Heart right ventricle (tissue), 16 donors: ENCODE measurements around the gene JMJD7. TPM values are rescaled to one million over a fixed set of nuclear protein-coding genes. Genes with fewer than 3 reads are reported as not detected.

ENCODE experiments used
- ATAC-seq, 8 donors: fragments of 200-7000 bp; cut with Tn5 transposase; one replicate each; pipeline ENCODE4 v1.9.1; 2020; ENCODE audit warnings: mild to moderate bottlenecking in 8 of 8, moderate library complexity in 8 of 8, moderate number of reproducible peaks in 1 of 8
- DNase-seq, 2 donors: peaks; one replicate each; pipeline ENCODE4 v3.0.0-alpha.2; 2020
- H3K27ac ChIP-seq, 10 donors: fragments of 200-600 bp; sonication (generic) in 2 of 10; one replicate each; pipeline versions ENCODE4 v1.5.0 to v1.8.0; 2020 to 2022; ENCODE audit warnings: mild to moderate bottlenecking in 3 of 10
- H3K27me3 ChIP-seq, 7 donors: fragments of 200-600 bp; one replicate each; pipeline ENCODE4 v1.8.0; 2021 to 2022; ENCODE audit warnings: mild to moderate bottlenecking in 2 of 7
- H3K36me3 ChIP-seq, 9 donors: fragments of 200-600 bp; sonication (generic) in 1 of 9; one replicate each; pipeline versions ENCODE4 v1.5.0 to v1.8.0; 2020 to 2022; ENCODE audit warnings: mild to moderate bottlenecking in 2 of 9
- H3K4me1 ChIP-seq, 9 donors: fragments of 200-600 bp; sonication (generic) in 1 of 9; one replicate each; pipeline versions ENCODE4 v1.5.0 to v1.8.0; 2020 to 2022; ENCODE audit warnings: mild to moderate bottlenecking in 4 of 9
- H3K4me3 ChIP-seq, 10 donors: fragments of 200-600 bp; sonication (generic) in 2 of 10; one replicate each; pipeline versions ENCODE4 v1.5.0 to v1.8.0; 2020 to 2022; ENCODE audit warnings: mild to moderate bottlenecking in 7 of 10, moderate library complexity in 2 of 10
- H3K9me3 ChIP-seq, 11 donors: fragments of 200-600 bp in 10 of 11; sonication (generic) in 2 of 11; one replicate each; pipeline versions ENCODE4 v1.5.0 to v1.8.0; 2013 to 2022; ENCODE audit warnings: mild to moderate bottlenecking in 2 of 11, control low read depth in 1 of 11, moderate library complexity in 1 of 11
- CTCF ChIP-seq, 9 donors: fragments of 200-600 bp; sonication (generic) in 2 of 9; IDR thresholded peaks; one replicate each; pipeline versions ENCODE4 v1.5.0 to v1.8.0; 2021 to 2022; ENCODE audit warnings: antibody characterized with exemption in 9 of 9, mild to moderate bottlenecking in 5 of 9, moderate library complexity in 1 of 9
- WGBS, 2 donors: extraction: QIAGEN DNeasy Blood & Tissue Kit; methylation state at CpG; one replicate each; pipeline ENCODE4 v1.1.7; 2013; ENCODE audit warnings: inconsistent platforms in 1 of 2; 5-methylcytosine and 5-hydroxymethylcytosine counted together
- intact Hi-C, 10 donors: fragments of 100-400 bp; cut with DNase I; formaldehyde crosslinking; loops; one replicate each; pipeline versions ENCODE4 v1.11.1 to v1.14.2; 2022
- long read RNA-seq, 3 donors: library from polyadenylated mRNA; unstranded; transcript quantifications; one replicate each; pipeline ENCODE4 v2.0.0, GENCODE V29; 2020 to 2021
- polyA plus RNA-seq, 2 donors: library from polyadenylated mRNA; stranded (reverse); fragments of 200-250 nt; gene quantifications; one replicate each; pipeline ENCODE4 v1.2.3, GENCODE V29; 2013
- total RNA-seq, 10 donors: library from RNA; stranded (reverse); fragmentation: NEBNext Ultra II Directional in 3 of 10; extraction: Animal tissue kit (Norgen Biotek cat#: 25700) in 3 of 10; gene quantifications; one replicate each; pipeline versions ENCODE4 v1.2.1 to v1.2.4, GENCODE V29; 2021 to 2023
- donor health status: Arrhythmogenic right ventricular cardiomyopathy.
- donor health status: ischemic (EF 13 %, LVEDD 7.1; RV severe dilation, severe dysfunction).
- donor health status: healthy with polysubstance abuse.
- donor health status: DM: no; HTN: yes; CAD: no.
- donor health status: DM: no; HTN: no; CAD: no.
- donor health status: ischemic (EF 25% LVEDD 6.9; RV normal size, moderate dysfunction).
- donor health status: ischemic (EF 25% LVEDD 5.7; RV mildly dilated, moderate dysfunction).
- donor health status: healthy.
- donor health status: DM: yes; HTN: yes; CAD: no.
- donor health status: Ischemic cardiomyopathy.
- donor health status: ischemic (EF 35%, LVEDD 5.7; RV mildly dilated, moderate dysfunction).
- donor health status: nonischemic (EF 11% LVEDD 7.7; RV severe dilation, severe dysfunction).
- donor health status: DM: yes; HTN: yes; CAD: no.
- donor health status: PGD.
- donor health status: ischemic (EF 29% LVEDD 5.4; RV normal size, mild dysfunction).
- donor health status: nonischemic (EF 23%, LVEDD 6.1; RV moderate dilation, normal function).

JMJD7 gene
- total RNA-seq (10 to 100 TPM; 11.0 to 20.9 (median 12.9) TPM), polyA plus RNA-seq (10 to 100 TPM in 1 of 2 donors, 1 to 10 TPM in 1; 8.6 to 23.0 TPM)
- long read RNA-seq, donor 1, transcript JMJD7-201 (8 exons, 1,416 nt) = major isoform, 20 of 34 reads
- long read RNA-seq, donor 1, partial matches to known transcripts = 13 of 34 reads
- long read RNA-seq, donor 1, other reads (novel, unspliced or antisense) = 1 of 34 reads
- long read RNA-seq, donor 2, transcript JMJD7-201 (8 exons, 1,416 nt) = major isoform, 10 of 22 reads
- long read RNA-seq, donor 2, partial matches to known transcripts = 10 of 22 reads
- long read RNA-seq, donor 2, other reads (novel, unspliced or antisense) = 2 of 22 reads
- long read RNA-seq, donor 3, transcript JMJD7-201 (8 exons, 1,416 nt) = major isoform, 28 of 31 reads
- long read RNA-seq, donor 3, partial matches to known transcripts = 3 of 31 reads
- long read RNA-seq, donor 3, other reads (novel, unspliced or antisense) = 0 of 31 reads

GRCh38 chr15:41827880-41828806 is at the start of gene JMJD7:
JMJD7 (plus strand) TSS chr15:41828092; CDS start chr15:41828125, 33 bp downstream.
- peaks cover 0 to 39% (median 23%) of the 10 kb centered on the region in 9 donors for H3K4me1 ChIP-seq
- peaks cover 0 to 48% (median 0%) of the 10 kb centered on the region in 9 donors for H3K36me3 ChIP-seq
- H3K9me3 ChIP-seq = no peaks in the 10 kb centered on the region
- H3K27me3 ChIP-seq = no peaks in the 10 kb centered on the region
- H3K27ac ChIP-seq = peak within 1 kb of the TSS; percentile 50 to 94 (median 90)
- intact Hi-C loops = loop anchor here in 5 of 10 donors (5.0 to 10.0 kb wide), 6 partner anchors 56 to 159 kb away; partner anchors contain the start of genes EHD4 (in 5 of the 5), MAPKBP1 (in 1 of the 5) and SPTBN5 (in 1 of the 5)
- WGBS, 2 donors = 1% methylated on average over 52 to 66 of the region's 66 CpGs
- DNase-seq = peak; percentile 96 to 97
- no peak for TF ChIP-seq CTCF (IDR thresholded peaks at IDR 0.05)
- H3K4me3 ChIP-seq = peak within 1 kb of the TSS; percentile 60 to 94 (median 73)
- peak; percentile 96 to 98 (median 97) for ATAC-seq

GRCh38 chr15:41778521-41778920 is 49.4 kb upstream of the JMJD7 start:
- WGBS, 2 donors = 85 to 91% methylated on average over 1 of the region's 1 CpG
- no peak for TF ChIP-seq CTCF (IDR thresholded peaks at IDR 0.05)
- no peak for ATAC-seq
- H3K27me3 ChIP-seq = no peaks in the 10 kb centered on the region
- H3K4me1 ChIP-seq = peaks cover 10 to 67% (median 50%) of the 10 kb centered on the region in 9 donors
- intact Hi-C loops = loop anchor here in 1 of 10 donors (10.0 kb wide), 2 partner anchors 116 to 196 kb away; partner anchors contain the start of genes EHD4 and SPTBN5
- no peak overlapping the region for H3K4me3 ChIP-seq
- H3K36me3 ChIP-seq = peaks cover 0 to 3% (median 0%) of the 10 kb centered on the region in 9 donors
- no peak for DNase-seq
- no peaks in the 10 kb centered on the region for H3K9me3 ChIP-seq
- no peak overlapping the region for H3K27ac ChIP-seq

GRCh38 chr15:41779662-41780157 is 48.2 kb upstream of the JMJD7 start:
- H3K27ac ChIP-seq = peak overlapping the region in 5 of 10 donors; percentile 2 to 45 (median 27)
- WGBS, 2 donors = 64 to 67% methylated on average over 4 of the region's 4 CpGs

More at GRCh38 chr15:41779662-41780157, 48.2 kb upstream of the JMJD7 start:
- no peak for DNase-seq
- H3K27me3 ChIP-seq = no peaks in the 10 kb centered on the region
- H3K4me3 ChIP-seq = no peak overlapping the region
- H3K9me3 ChIP-seq = no peaks in the 10 kb centered on the region
- peaks cover 0 to 3% (median 0%) of the 10 kb centered on the region in 9 donors for H3K36me3 ChIP-seq
- intact Hi-C loops = loop anchor here in 1 of 10 donors (10.0 kb wide), 2 partner anchors 115 to 195 kb away; partner anchors contain the start of genes EHD4 and SPTBN5
- H3K4me1 ChIP-seq = peaks cover 6 to 63% (median 46%) of the 10 kb centered on the region in 9 donors
- no peak for TF ChIP-seq CTCF (IDR thresholded peaks at IDR 0.05)
- peak in 5 of 8 donors; percentile 40 to 78 (median 77) for ATAC-seq
